SK-N-SH treated with all-trans-retinoic acid at 6 μM for 48 hours (cell line): ENCODE measurements around the gene MTMR3.

Experiments
- BACH2 ChIP-seq: fragments of 250-450 bp; sonication (Bioruptor Pico); IDR thresholded peaks from 2 replicates; pipeline ENCODE4 v1.9.0; 2021; ENCODE audit warnings: mild to moderate bottlenecking, borderline replicate concordance
- ISL1 ChIP-seq: fragments of 250-450 bp; sonication (Bioruptor Pico); IDR thresholded peaks from 2 replicates; pipeline ENCODE4 v2.1.2; 2022; ENCODE audit warnings: mild to moderate bottlenecking, moderate library complexity
- PATZ1 ChIP-seq: fragments of 250-450 bp; sonication (Bioruptor Pico); IDR thresholded peaks from 2 replicates; pipeline ENCODE4 v1.8.0; 2020; ENCODE audit warnings: mild to moderate bottlenecking, moderate library complexity, borderline replicate concordance
- PPARA ChIP-seq: fragments of 250-450 bp; sonication (Bioruptor Pico); IDR thresholded peaks from 2 replicates; pipeline ENCODE4 v1.5.0; 2020; ENCODE audit warnings: mild to moderate bottlenecking, borderline replicate concordance
- RARB ChIP-seq: fragments of 250-450 bp; sonication (Bioruptor Pico); IDR thresholded peaks from 2 replicates; pipeline ENCODE4 v1.8.0; 2021; ENCODE audit warnings: mild to moderate bottlenecking, moderate library complexity
- TCF4 ChIP-seq: fragments of 250-450 bp; sonication (Bioruptor Pico); IDR thresholded peaks from 2 replicates; pipeline ENCODE4 v1.8.0; 2021; ENCODE audit warnings: mild to moderate bottlenecking, moderate library complexity, borderline replicate concordance
- ZC3H10 ChIP-seq: fragments of 250-450 bp; sonication (Bioruptor Pico); IDR thresholded peaks from 2 replicates; pipeline ENCODE4 v1.5.1; 2021; ENCODE audit warnings: mild to moderate bottlenecking, moderate library complexity
- ZFP3 ChIP-seq: fragments of 250-450 bp; sonication (Bioruptor Pico); IDR thresholded peaks from 2 replicates; pipeline ENCODE4 v1.5.0; 2020; ENCODE audit warnings: mild to moderate bottlenecking, moderate library complexity
- ZFP30 ChIP-seq: fragments of 450-650 bp; formaldehyde crosslinking; IDR thresholded peaks from 2 replicates; pipeline ENCODE4 v1.5.0; 2022; ENCODE audit warnings: mild to moderate bottlenecking, moderate library complexity
- TF ChIP-seq, protein P1 (sequence below): fragments of 250-450 bp; sonication (Bioruptor Pico); IDR thresholded peaks from 2 replicates; pipeline ENCODE4 v1.8.0; 2021; ENCODE audit warnings: low read depth, mild to moderate bottlenecking, moderate library complexity, borderline replicate concordance
- TF ChIP-seq, protein P2 (sequence below): fragments of 250-450 bp; sonication (Bioruptor Pico); IDR thresholded peaks from 2 replicates; pipeline ENCODE4 v1.5.1; 2020; ENCODE audit warnings: low read depth, mild to moderate bottlenecking, moderate library complexity

GRCh38 chr22:30045494-30045887 is 162.5 kb downstream of the MTMR3 start:
- TF ChIP-seq ISL1: no peak
- TF ChIP-seq PPARA (CRISPR knock-in tag): no peak
- no peak for TF ChIP-seq TCF4
- no peak for TF ChIP-seq ZC3H10 (CRISPR knock-in tag)
- TF ChIP-seq, protein P1, sequence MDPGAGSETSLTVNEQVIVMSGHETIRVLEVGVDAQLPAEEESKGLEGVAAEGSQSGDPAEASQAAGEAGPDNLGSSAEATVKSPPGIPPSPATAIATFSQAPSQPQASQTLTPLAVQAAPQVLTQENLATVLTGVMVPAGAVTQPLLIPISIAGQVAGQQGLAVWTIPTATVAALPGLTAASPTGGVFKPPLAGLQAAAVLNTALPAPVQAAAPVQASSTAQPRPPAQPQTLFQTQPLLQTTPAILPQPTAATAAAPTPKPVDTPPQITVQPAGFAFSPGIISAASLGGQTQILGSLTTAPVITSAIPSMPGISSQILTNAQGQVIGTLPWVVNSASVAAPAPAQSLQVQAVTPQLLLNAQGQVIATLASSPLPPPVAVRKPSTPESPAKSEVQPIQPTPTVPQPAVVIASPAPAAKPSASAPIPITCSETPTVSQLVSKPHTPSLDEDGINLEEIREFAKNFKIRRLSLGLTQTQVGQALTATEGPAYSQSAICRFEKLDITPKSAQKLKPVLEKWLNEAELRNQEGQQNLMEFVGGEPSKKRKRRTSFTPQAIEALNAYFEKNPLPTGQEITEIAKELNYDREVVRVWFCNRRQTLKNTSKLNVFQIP (CRISPR knock-in tag): no peak
- TF ChIP-seq ZFP3 (CRISPR knock-in tag): no peak
- TF ChIP-seq RARB (CRISPR knock-in tag): no peak
- no peak for TF ChIP-seq ZFP30 (CRISPR knock-in tag)
- no peak for TF ChIP-seq PATZ1 (CRISPR knock-in tag)
- no peak for TF ChIP-seq BACH2
- TF ChIP-seq, protein P2, sequence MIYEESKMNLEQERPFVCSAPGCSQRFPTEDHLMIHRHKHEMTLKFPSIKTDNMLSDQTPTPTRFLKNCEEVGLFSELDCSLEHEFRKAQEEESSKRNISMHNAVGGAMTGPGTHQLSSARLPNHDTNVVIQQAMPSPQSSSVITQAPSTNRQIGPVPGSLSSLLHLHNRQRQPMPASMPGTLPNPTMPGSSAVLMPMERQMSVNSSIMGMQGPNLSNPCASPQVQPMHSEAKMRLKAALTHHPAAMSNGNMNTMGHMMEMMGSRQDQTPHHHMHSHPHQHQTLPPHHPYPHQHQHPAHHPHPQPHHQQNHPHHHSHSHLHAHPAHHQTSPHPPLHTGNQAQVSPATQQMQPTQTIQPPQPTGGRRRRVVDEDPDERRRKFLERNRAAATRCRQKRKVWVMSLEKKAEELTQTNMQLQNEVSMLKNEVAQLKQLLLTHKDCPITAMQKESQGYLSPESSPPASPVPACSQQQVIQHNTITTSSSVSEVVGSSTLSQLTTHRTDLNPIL: no peak
